ENCODE data around the gene OPCML. TPM values are rescaled to one million over a fixed set of nuclear protein-coding genes. Genes with fewer than 3 reads are reported as not detected.

Gene OPCML
- total RNA-seq, 1 experiment from 2014 or later: 0.13 TPM

DNA sequence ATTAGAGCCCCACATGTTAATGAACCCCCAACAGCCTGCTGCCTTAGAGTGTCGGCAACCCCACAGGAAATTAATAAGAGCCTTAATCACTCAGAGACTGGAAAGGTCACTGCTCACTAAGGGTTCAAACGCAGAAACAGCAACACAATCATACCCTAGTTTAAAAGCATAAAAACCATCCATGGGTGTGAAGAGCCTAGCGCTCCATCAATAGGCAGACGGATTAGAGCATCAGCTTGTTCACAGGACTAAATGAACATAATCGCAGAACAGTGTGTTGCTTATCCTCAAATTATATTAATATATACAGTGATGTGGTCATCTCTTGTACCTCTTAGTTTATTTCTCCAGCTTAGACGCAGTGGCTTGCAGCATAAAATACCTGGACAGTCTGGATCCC is 720.7 kb downstream of the OPCML start:
- H3K36me3 ChIP-seq (ENCODE audit: insufficient read depth, low read length, poor library complexity, severe bottlenecking): no peaks in the 10 kb centered on the region
- CTCF ChIA-PET: no interaction called here
- H3K9me3 ChIP-seq (ENCODE audit: low read depth, low read length, poor library complexity, severe bottlenecking): peaks cover 3% of the 10 kb centered on the region
- POLR2A ChIA-PET (ENCODE audit: low non-redundant PET): no interaction called here
- H3K4me1 ChIP-seq (ENCODE audit: insufficient read depth, low read length, poor library complexity, severe bottlenecking): no peaks in the 10 kb centered on the region
- intact Hi-C loops (cut with micrococcal nuclease; ENCODE audit: unreplicated experiment): no loop called here
- DNase-seq (ENCODE audit: low spot score): no peak
- peaks cover 77% of the 10 kb centered on the region for H3K27me3 ChIP-seq (replicated peaks; ENCODE audit: insufficient read depth, low read depth, low read length, poor library complexity)
- no peak for TF ChIP-seq EZH2 (IDR thresholded peaks at IDR 0.05; ENCODE audit: borderline replicate concordance, low read depth, low read length, poor library complexity, severe bottlenecking)
- TF ChIP-seq, protein P1, sequence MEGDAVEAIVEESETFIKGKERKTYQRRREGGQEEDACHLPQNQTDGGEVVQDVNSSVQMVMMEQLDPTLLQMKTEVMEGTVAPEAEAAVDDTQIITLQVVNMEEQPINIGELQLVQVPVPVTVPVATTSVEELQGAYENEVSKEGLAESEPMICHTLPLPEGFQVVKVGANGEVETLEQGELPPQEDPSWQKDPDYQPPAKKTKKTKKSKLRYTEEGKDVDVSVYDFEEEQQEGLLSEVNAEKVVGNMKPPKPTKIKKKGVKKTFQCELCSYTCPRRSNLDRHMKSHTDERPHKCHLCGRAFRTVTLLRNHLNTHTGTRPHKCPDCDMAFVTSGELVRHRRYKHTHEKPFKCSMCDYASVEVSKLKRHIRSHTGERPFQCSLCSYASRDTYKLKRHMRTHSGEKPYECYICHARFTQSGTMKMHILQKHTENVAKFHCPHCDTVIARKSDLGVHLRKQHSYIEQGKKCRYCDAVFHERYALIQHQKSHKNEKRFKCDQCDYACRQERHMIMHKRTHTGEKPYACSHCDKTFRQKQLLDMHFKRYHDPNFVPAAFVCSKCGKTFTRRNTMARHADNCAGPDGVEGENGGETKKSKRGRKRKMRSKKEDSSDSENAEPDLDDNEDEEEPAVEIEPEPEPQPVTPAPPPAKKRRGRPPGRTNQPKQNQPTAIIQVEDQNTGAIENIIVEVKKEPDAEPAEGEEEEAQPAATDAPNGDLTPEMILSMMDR (conservative IDR thresholded peaks at IDR 0.05; ENCODE audit: low read depth, low read length): no peak
- no TSS peak for BruUV-seq (replicated peaks)
- H3K27ac ChIP-seq (ENCODE audit: low read depth, low read length, poor library complexity, severe bottlenecking): no peak overlapping the region
- no peak overlapping the region for H3K4me3 ChIP-seq (ENCODE audit: low read depth, low read length, poor library complexity, severe bottlenecking)

DNA sequence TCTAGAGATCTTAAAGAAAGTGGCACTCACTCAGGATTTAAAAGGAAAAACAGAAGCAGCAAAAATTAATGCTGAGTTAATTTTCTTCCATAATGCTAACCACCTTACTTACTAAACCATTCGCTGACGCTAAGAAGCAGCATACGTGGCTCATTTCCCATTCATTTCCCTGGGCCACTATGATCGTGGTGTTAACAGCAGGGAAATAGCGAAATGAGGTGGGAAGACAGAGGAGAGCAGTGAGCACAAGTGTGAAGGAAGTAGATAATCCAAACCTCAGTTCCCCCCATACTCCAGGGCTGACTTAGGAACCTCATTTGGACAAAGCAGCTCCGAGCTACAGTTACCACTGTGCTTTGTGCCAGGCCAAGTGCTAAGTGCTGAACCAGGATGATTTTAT is 723.2 kb downstream of the OPCML start:
- Histone ChIP-seq H3K4me3 (ENCODE audit: low read depth, low read length, poor library complexity, severe bottlenecking) (no peak overlapping the region), H3K27ac (ENCODE audit: low read depth, low read length, poor library complexity, severe bottlenecking) (no peak overlapping the region), H3K9me3 (ENCODE audit: low read depth, low read length, poor library complexity, severe bottlenecking) (peaks cover 5% of the 10 kb centered on the region), H3K27me3 (replicated peaks; ENCODE audit: insufficient read depth, low read depth, low read length, poor library complexity) (peaks cover 72% of the 10 kb centered on the region), H3K36me3 (ENCODE audit: insufficient read depth, low read length, poor library complexity, severe bottlenecking) (no peaks in the 10 kb centered on the region), H3K4me1 (ENCODE audit: insufficient read depth, low read length, poor library complexity, severe bottlenecking) (no peaks in the 10 kb centered on the region)
- no peak for TF ChIP-seq EZH2 (IDR thresholded peaks at IDR 0.05; ENCODE audit: borderline replicate concordance, low read depth, low read length, poor library complexity, severe bottlenecking)
- TF ChIP-seq, protein P1 (conservative IDR thresholded peaks at IDR 0.05; ENCODE audit: low read depth, low read length): no peak
- BruUV-seq (replicated peaks): no TSS peak
- ChIA-PET POLR2A (ENCODE audit: low non-redundant PET) (no interaction called here), CTCF (no interaction called here)
- DNase-seq (ENCODE audit: low spot score): no peak
- intact Hi-C loops (cut with micrococcal nuclease; ENCODE audit: unreplicated experiment): no loop called here

DNA sequence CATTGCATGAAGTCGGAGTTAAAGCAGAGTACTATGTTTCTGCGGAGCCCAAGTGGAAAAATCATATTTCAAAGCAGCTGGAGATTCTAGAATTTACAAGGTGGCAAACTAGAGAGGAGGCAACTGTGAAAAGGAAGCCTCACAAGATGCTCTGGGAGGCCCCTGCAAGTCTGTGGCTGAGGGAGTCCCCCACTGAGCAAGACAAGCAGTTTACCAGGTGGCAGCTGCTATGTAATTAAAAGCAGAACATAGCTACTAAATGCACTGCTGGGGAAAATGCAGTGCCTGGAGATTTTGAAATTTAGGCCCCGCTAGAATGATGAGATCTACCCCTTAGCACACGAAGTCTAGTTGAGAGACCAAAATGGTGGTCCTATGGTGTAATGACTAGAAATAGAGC is 728.0 kb downstream of the OPCML start:
- H3K4me1 ChIP-seq (ENCODE audit: insufficient read depth, low read length, poor library complexity, severe bottlenecking): no peaks in the 10 kb centered on the region
- peaks cover 5% of the 10 kb centered on the region for H3K9me3 ChIP-seq (ENCODE audit: low read depth, low read length, poor library complexity, severe bottlenecking)
- no peak overlapping the region for H3K4me3 ChIP-seq (ENCODE audit: low read depth, low read length, poor library complexity, severe bottlenecking)
- TF ChIP-seq EZH2 (IDR thresholded peaks at IDR 0.05; ENCODE audit: borderline replicate concordance, low read depth, low read length, poor library complexity, severe bottlenecking): no peak
- TF ChIP-seq, protein P1 (conservative IDR thresholded peaks at IDR 0.05; ENCODE audit: low read depth, low read length): no peak
- intact Hi-C loops (cut with micrococcal nuclease; ENCODE audit: unreplicated experiment): no loop called here
- peaks cover 80% of the 10 kb centered on the region for H3K27me3 ChIP-seq (replicated peaks; ENCODE audit: insufficient read depth, low read depth, low read length, poor library complexity)
- BruUV-seq (replicated peaks): no TSS peak
- POLR2A ChIA-PET (ENCODE audit: low non-redundant PET): no interaction called here
- no peaks in the 10 kb centered on the region for H3K36me3 ChIP-seq (ENCODE audit: insufficient read depth, low read length, poor library complexity, severe bottlenecking)
- H3K27ac ChIP-seq (ENCODE audit: low read depth, low read length, poor library complexity, severe bottlenecking): no peak overlapping the region
- CTCF ChIA-PET: no interaction called here
- DNase-seq (ENCODE audit: low spot score): no peak

Data from A673 (cell line).